ENCODE data around the gene CDK5RAP2.

- TF ChIP-seq TCF7 (IDR thresholded peaks at IDR 0.05; ENCODE audit: borderline replicate concordance), result no peak
- no peak for TF ChIP-seq EZH2 (IDR thresholded peaks at IDR 0.05; ENCODE audit: borderline replicate concordance, control insufficient read depth, low read depth, low read length)
- no peak for TF ChIP-seq BCL11A (IDR thresholded peaks at IDR 0.05; ENCODE audit: low read depth, low read length)
- no peak for TF ChIP-seq ATF7 (IDR thresholded peaks at IDR 0.05; ENCODE audit: low read depth)
- TF ChIP-seq HCFC1 (IDR thresholded peaks at IDR 0.05; ENCODE audit: low read length), result no peak
- no peak for TF ChIP-seq FOS (IDR thresholded peaks at IDR 0.05; ENCODE audit: borderline replicate concordance, extremely low read depth, insufficient read length)
- no peak for TF ChIP-seq ZNF217 (IDR thresholded peaks at IDR 0.05)
- no peak for TF ChIP-seq POLR2AphosphoS2 (IDR thresholded peaks at IDR 0.05; ENCODE audit: low read depth, low read length)
- TF ChIP-seq SREBF2 (IDR thresholded peaks at IDR 0.05; ENCODE audit: low read length), result no peak
- no peak for TF ChIP-seq ATF2 (IDR thresholded peaks at IDR 0.05; ENCODE audit: low read length)
- TF ChIP-seq RB1 (IDR thresholded peaks at IDR 0.05; ENCODE audit: borderline replicate concordance), result no peak
Measured at GRCh38 chr9:120388003-120388855, 191.7 kb downstream of the CDK5RAP2 start.
